ENCODE results near the gene ADAM15. TPM values are rescaled to one million over a fixed set of nuclear protein-coding genes. Genes with fewer than 3 reads are reported as not detected.

ADAM15 gene
- total RNA-seq, 1 donor: 69.9 TPM

DNA sequence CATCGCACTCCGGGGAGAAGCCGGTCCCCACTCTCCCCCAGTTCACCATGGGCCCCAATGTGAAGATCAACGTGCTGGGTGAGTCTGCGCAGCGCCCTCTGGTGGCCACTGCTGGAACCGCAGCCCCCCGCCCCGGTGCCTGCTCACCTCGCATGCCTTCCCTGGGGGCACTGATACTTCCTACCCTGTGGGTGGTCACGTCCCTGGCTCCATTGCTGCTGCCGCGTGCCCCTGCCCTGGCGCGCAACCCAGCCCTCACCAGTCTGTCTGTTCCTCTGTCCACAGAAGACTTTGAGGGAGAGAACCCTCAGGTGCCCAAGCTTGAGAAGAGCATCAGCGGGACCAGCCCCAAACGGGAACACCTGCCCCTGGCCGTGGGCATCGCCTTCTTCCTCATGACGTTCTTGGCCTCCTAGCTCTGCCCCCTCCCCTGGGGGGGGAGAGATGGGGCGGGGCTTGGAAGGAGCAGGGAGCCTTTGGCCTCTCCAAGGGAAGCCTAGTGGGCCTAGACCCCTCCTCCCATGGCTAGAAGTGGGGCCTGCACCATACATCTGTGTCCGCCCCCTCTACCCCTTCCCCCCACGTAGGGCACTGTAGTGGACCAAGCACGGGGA lies 35.1 kb downstream of the ADAM15 start:
- no peak overlapping the region for H3K4me3 ChIP-seq (ENCODE audit: low read depth, low read length)
- DNase-seq (ENCODE audit: low read depth): peak; percentile 39
- TF ChIP-seq, protein P1, sequence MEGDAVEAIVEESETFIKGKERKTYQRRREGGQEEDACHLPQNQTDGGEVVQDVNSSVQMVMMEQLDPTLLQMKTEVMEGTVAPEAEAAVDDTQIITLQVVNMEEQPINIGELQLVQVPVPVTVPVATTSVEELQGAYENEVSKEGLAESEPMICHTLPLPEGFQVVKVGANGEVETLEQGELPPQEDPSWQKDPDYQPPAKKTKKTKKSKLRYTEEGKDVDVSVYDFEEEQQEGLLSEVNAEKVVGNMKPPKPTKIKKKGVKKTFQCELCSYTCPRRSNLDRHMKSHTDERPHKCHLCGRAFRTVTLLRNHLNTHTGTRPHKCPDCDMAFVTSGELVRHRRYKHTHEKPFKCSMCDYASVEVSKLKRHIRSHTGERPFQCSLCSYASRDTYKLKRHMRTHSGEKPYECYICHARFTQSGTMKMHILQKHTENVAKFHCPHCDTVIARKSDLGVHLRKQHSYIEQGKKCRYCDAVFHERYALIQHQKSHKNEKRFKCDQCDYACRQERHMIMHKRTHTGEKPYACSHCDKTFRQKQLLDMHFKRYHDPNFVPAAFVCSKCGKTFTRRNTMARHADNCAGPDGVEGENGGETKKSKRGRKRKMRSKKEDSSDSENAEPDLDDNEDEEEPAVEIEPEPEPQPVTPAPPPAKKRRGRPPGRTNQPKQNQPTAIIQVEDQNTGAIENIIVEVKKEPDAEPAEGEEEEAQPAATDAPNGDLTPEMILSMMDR (IDR thresholded peaks at IDR 0.05; ENCODE audit: insufficient read depth, low read length): peak; percentile 91

DNA sequence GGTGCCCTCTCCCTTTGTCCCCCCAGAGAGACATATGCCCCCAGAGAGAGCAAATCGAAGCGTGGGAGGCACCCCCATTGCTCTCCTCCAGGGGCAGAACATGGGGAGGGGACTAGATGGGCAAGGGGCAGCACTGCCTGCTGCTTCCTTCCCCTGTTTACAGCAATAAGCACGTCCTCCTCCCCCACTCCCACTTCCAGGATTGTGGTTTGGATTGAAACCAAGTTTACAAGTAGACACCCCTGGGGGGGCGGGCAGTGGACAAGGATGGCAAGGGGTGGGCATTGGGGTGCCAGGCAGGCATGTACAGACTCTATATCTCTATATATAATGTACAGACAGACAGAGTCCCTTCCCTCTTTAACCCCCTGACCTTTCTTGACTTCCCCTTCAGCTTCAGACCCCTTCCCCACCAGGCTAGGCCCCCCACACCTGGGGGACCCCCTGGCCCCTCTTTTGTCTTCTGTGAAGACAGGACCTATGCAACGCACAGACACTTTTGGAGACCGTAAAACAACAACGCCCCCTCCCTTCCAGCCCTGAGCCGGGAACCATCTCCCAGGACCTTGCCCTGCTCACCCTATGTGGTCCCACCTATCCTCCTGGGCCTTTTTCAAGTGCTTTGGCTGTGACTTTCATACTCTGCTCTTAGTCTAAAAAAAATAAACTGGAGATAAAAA lies 35.9 kb downstream of the ADAM15 start:
- H3K4me3 ChIP-seq (ENCODE audit: low read depth, low read length): no peak overlapping the region
- TF ChIP-seq, protein P1 (IDR thresholded peaks at IDR 0.05; ENCODE audit: insufficient read depth, low read length): no peak
- no peak for DNase-seq (ENCODE audit: low read depth)

DNA sequence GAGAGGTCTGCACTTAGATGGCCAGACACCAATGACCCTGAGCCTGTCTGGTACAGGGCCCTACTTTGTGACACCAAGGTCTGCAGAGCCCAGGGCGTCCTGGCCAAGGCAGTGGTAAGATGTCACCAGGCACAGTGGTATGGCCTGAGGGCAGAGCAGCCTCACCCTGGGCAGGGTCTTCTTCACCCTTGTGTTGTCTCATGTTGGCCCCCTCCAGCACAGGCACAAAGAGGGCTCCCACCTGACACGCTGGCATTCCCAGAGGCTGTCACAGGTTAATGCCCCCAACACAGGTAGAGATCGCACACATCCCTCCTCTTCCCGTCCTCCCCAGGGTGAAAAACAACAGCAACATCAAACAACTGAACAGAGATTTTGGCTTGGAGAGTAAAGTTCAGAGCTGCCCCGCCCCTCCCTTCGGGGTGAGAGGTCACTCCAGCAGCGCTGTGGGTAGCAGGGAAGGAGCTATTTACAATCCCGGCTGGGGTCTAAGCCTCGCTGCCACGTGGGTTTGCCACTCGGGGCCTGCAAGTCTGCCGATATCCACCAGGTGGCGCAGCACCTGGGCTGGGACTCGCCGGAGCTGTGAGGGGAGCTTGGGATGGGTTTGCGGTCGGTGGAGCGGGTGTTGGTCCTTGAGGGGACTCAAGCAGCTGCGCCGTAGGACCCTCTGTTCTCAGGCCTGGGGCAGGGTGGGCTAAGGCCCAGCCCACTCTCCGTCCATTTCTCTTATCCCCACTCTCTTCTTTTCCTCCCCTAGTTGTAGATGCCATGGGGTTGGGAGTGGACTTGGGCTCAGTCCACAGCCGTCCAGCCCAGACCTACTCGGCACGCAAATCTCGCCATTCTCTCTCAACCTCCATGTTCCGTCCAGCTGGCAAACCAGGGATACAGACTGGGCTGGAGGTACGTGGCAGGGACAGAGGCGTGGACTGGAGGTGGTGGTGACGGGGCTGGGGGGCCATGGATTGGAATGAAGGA lies 40.2 kb downstream of the ADAM15 start:
- TF ChIP-seq, protein P1 (IDR thresholded peaks at IDR 0.05; ENCODE audit: insufficient read depth, low read length): peak; percentile 98
- H3K4me3 ChIP-seq (ENCODE audit: low read depth, low read length): no peak overlapping the region
- DNase-seq (ENCODE audit: low read depth): peak; percentile 69

DNA sequence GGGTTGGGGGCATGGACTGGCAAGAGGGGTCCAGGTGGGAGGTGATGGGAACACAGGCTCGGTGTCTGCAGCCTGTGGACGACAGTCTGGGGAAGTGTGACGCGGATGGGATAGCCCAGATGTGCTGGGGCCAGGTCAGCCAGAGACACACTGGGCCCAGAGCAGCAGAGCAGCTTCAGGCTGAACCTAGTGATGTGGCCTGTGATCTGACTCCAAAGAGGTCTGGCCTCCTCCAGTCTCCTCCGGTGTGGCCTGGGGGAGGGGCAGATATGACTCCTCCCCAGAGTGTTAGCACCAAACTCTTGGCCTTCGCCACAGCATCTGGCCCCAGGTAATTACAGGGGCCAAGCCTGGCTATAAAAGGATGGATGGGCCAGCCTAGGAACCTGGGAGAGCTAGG lies 41.0 kb downstream of the ADAM15 start:
- no peak overlapping the region for H3K4me3 ChIP-seq (ENCODE audit: low read depth, low read length)
- DNase-seq (ENCODE audit: low read depth): no peak
- TF ChIP-seq, protein P1 (IDR thresholded peaks at IDR 0.05; ENCODE audit: insufficient read depth, low read length): no peak

DNA sequence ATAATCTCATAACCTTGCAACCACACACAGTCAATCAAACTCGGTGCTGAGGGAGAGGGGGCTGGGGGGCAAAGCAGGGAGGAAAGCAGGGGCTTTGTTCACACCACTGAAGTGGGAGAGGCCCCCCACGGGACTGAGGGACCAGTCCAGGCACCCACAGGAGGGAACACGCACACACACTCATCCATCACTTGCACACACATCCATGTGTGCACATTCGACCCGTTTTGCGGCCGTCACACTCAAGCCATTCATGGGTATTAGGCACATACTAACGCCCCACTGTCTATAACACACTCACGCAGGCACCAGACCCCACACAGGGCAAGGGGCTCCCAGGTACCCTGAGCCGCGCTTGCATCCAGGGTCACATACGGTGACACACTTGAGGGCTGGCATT lies 41.5 kb downstream of the ADAM15 start:
- no peak overlapping the region for H3K4me3 ChIP-seq (ENCODE audit: low read depth, low read length)
- TF ChIP-seq, protein P1 (IDR thresholded peaks at IDR 0.05; ENCODE audit: insufficient read depth, low read length): no peak
- DNase-seq (ENCODE audit: low read depth): no peak

DNA sequence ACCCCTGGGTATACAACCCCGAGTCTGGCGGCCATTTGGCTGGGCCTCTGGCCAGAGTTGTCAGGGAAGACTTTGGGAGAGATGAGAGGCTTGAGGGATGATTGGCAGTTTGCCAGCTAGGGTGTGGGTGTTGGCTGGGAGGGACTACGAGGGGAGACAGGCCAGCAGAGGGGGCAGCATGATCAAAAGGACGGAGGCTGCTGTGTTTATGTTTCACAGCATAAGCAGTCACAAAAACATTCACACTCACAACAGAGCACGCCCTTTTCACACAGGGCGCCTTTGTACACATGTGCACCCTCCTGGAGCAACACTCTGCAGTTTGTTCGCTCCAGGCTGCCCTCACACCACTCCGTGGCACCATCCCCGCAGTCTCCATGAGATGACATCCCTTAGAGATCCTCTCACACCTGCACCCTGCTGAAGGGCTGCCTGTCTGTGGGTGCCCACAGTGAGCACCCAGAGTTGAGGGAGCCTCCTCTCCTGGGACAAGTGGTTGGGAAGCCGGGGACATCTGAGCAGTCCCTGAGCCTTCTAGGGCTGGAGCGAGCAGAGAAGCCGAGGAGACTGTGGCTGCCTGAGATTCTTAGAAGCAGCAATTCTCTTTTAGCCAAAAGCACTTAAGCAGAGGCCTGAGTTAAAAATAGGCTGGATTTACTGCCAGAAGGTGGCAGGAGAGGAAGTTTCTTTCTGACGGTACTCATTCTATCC lies 43.0 kb downstream of the ADAM15 start:
- H3K4me3 ChIP-seq (ENCODE audit: low read depth, low read length): no peak overlapping the region
- TF ChIP-seq, protein P1 (IDR thresholded peaks at IDR 0.05; ENCODE audit: insufficient read depth, low read length): peak; percentile 52
- peak; percentile 69 for DNase-seq (ENCODE audit: low read depth)

All from fibroblast of the aortic adventitia (primary cell).